HepG2 (cell line): ENCODE measurements around the gene LEMD2. TPM values are rescaled to one million over a fixed set of nuclear protein-coding genes. Genes with fewer than 3 reads are reported as not detected.

Experiments used
- ATAC-seq: fragments of 200-7000 bp; cut with Tn5 transposase; 3 replicates; pipeline ENCODE4 v1.9.1; 2020; ENCODE audit warnings: mild to moderate bottlenecking, moderate library complexity
- BruUV-seq: library from RNA; stranded (reverse); fragments of 400-500 nt; replicated peaks from 2 replicates; lab custom pipeline; 2021; lab: Mats Ljungman, UMichigan
- CTCF ChIA-PET: fragments of 300-600 bp; formaldehyde crosslinking; extraction: SDS; loops from one replicate; lab custom pipeline; 2021; ENCODE audit warnings: low total read pairs, inconsistent platforms, low intra/inter-chr PET ratio; lab: Yijun Ruan, JAX
- POLR2A ChIA-PET: fragments of 350-600 bp; sonication (Branson Sonifier 250); formaldehyde crosslinking; loops from one replicate; lab custom pipeline; 2020; ENCODE audit warnings: antibody characterized with exemption, inconsistent platforms; lab: Yijun Ruan, JAX
- DNase-seq: peaks from one replicate; pipeline ENCODE4 v3.0.0-alpha.2; 2015; ENCODE audit warnings: low spot score
- FAIRE-seq: peaks from 3 replicates; lab custom pipeline; 2011; peaks lifted over from hg19 to GRCh38; lab: Jason Lieb, UNC
- H2AFZ ChIP-seq: one replicate; pipeline ENCODE4 v1.6.1; 2011; ENCODE audit warnings: low read length, inconsistent platforms
- H3K27ac ChIP-seq: fragments of 300-600 bp; 3 replicates; pipeline ENCODE4 v1.8.0; 2011; ENCODE audit warnings: mixed run types, mild to moderate bottlenecking, mixed read lengths, low read length, inconsistent platforms; ENCODE audit not compliant: insufficient read depth; ENCODE audit errors: extremely low read length
- H3K27me3 ChIP-seq, 2 experiments: fragments of 200-600 bp in 1 of 2; 2 replicates in 1 of 2; 3 replicates in 1 of 2; pipeline versions ENCODE4 v1.6.0 to v1.8.0; 2011; ENCODE audit warnings: low read length in 2 of 2, mild to moderate bottlenecking in 2 of 2, moderate library complexity in 2 of 2, inconsistent platforms in 1 of 2; ENCODE audit not compliant: insufficient read depth in 2 of 2, control insufficient read depth in 1 of 2
- H3K36me3 ChIP-seq, 2 experiments: fragments of 200-600 bp in 1 of 2; replicated peaks in 1 of 2; 2 replicates in 1 of 2; 3 replicates in 1 of 2; pipeline versions ENCODE4 v1.5.1 to v1.8.0; 2011; ENCODE audit warnings: low read length in 2 of 2, inconsistent platforms in 1 of 2; ENCODE audit not compliant: insufficient read depth in 2 of 2, control insufficient read depth in 1 of 2
- H3K4me1 ChIP-seq: 2 replicates; pipeline ENCODE4 v1.5.1; 2012; ENCODE audit warnings: low read length, inconsistent platforms; ENCODE audit not compliant: insufficient read depth
- H3K4me2 ChIP-seq: 2 replicates; pipeline ENCODE4 v1.6.0; 2011; ENCODE audit warnings: low read depth, low read length, inconsistent platforms
- H3K4me3 ChIP-seq, 3 experiments: fragments of 200-600 bp in 1 of 3; sonication (generic), shearing (Covaris generic) in 1 of 3; replicated peaks in 1 of 3; 2 replicates each; pipeline ENCODE4 v1.5.1; 2011 to 2016; ENCODE audit warnings: low read length in 3 of 3, inconsistent platforms in 2 of 3, low read depth in 2 of 3, mild to moderate bottlenecking in 2 of 3, control low read depth in 1 of 3, mixed read lengths in 1 of 3; ENCODE audit not compliant: insufficient read depth in 1 of 3
- H3K79me2 ChIP-seq: one replicate; pipeline ENCODE4 v1.6.1; 2011; ENCODE audit warnings: low read length, inconsistent platforms; ENCODE audit not compliant: insufficient read depth
- H3K9ac ChIP-seq: 2 replicates; pipeline ENCODE4 v1.6.0; 2011; ENCODE audit warnings: mild to moderate bottlenecking, low read depth, low read length, inconsistent platforms; ENCODE audit not compliant: insufficient read depth
- H3K9me3 ChIP-seq: 2 replicates; pipeline ENCODE4 v1.5.1; 2012; ENCODE audit warnings: mild to moderate bottlenecking, low read length
- H4K20me1 ChIP-seq: 2 replicates; pipeline ENCODE4 v1.6.0; 2011; ENCODE audit warnings: inconsistent platforms, mild to moderate bottlenecking, low read length, moderate library complexity; ENCODE audit not compliant: insufficient read depth
- CBX5 ChIP-seq: sonication (generic); formaldehyde crosslinking; IDR thresholded peaks from 2 replicates; pipeline ENCODE4 v1.4.0; 2020; ENCODE audit warnings: missing genetic modification reagents, borderline replicate concordance
- CSRNP2 ChIP-seq: sonication (generic); formaldehyde crosslinking; conservative IDR thresholded peaks from 2 replicates; pipeline ENCODE4 v1.8.0; 2022; ENCODE audit warnings: low read depth, missing genetic modification reagents
- DNMT1 ChIP-seq: sonication (generic); formaldehyde crosslinking; IDR thresholded peaks from 2 replicates; pipeline ENCODE4 v1.5.1; 2020; ENCODE audit warnings: mild to moderate bottlenecking, missing genetic modification reagents
- EEA1 ChIP-seq: sonication (generic); formaldehyde crosslinking; IDR thresholded peaks from 2 replicates; pipeline ENCODE4 v1.5.1; 2020; ENCODE audit warnings: mild to moderate bottlenecking, missing genetic modification reagents, borderline replicate concordance
- ETV5 ChIP-seq: IDR thresholded peaks from 2 replicates; pipeline ENCODE4 v1.6.1; 2018; ENCODE audit warnings: missing biosample characterization, missing genetic modification reagents, inconsistent platforms, borderline replicate concordance
- NFIC ChIP-seq: IDR thresholded peaks from 2 replicates; pipeline ENCODE4 v1.6.1; 2012; ENCODE audit warnings: mild to moderate bottlenecking, low read length, inconsistent platforms
- SOX13 ChIP-seq, 3 experiments: fragments of 450-650 bp in 1 of 3; sonication (generic) in 1 of 3; formaldehyde crosslinking in 1 of 3; IDR thresholded peaks in 2 of 3; conservative IDR thresholded peaks in 1 of 3; 2 replicates each; pipeline versions ENCODE4 v1.5.0 to v1.6.1; 2016 to 2020; ENCODE audit warnings: antibody characterized with exemption in 1 of 3, mild to moderate bottlenecking in 1 of 3, missing compliant biosample characterization in 1 of 3, missing genetic modification reagents in 1 of 3, moderate library complexity in 1 of 3
- TRIM24 ChIP-seq: sonication (generic); formaldehyde crosslinking; IDR thresholded peaks from 2 replicates; pipeline ENCODE4 v1.8.0; 2022; ENCODE audit warnings: mild to moderate bottlenecking, missing genetic modification reagents
- ZNF234 ChIP-seq: sonication (generic); formaldehyde crosslinking; conservative IDR thresholded peaks from 2 replicates; pipeline ENCODE4 v1.5.1; 2020; ENCODE audit warnings: mild to moderate bottlenecking, missing genetic modification reagents
- ZNF510 ChIP-seq: sonication (generic); formaldehyde crosslinking; IDR thresholded peaks from 2 replicates; pipeline ENCODE4 v1.4.0; 2020; ENCODE audit warnings: low read depth, mild to moderate bottlenecking, missing genetic modification reagents
- ZNF713 ChIP-seq: sonication (generic); formaldehyde crosslinking; IDR thresholded peaks from 2 replicates; pipeline ENCODE4 v1.4.0; 2020; ENCODE audit warnings: mild to moderate bottlenecking, missing genetic modification reagents
- ZNF777 ChIP-seq: sonication (generic); formaldehyde crosslinking; IDR thresholded peaks from 2 replicates; pipeline ENCODE4 v1.4.0; 2020; ENCODE audit warnings: missing genetic modification reagents
- WGBS: methylation state at CpG from one replicate; pipeline ENCODE4 v1.1.6; 2017; ENCODE audit warnings: low lambda C conversion rate; 5-methylcytosine and 5-hydroxymethylcytosine counted together
- in situ Hi-C: cut with HindIII; loops from 2 replicates; pipeline ENCODE4 v1.10.0; 2017; ENCODE audit warnings: low pct_unique_long_range_greater_than_20kb; ENCODE audit not compliant: extremely low pct_ligation_motif_present
- intact Hi-C: fragments of 100-400 bp; cut with micrococcal nuclease; formaldehyde crosslinking; loops from one replicate; pipeline ENCODE4 v1.10.0; 2022; ENCODE audit not compliant: unreplicated experiment
- polyA plus RNA-seq, 8 experiments: library from polyadenylated mRNA; depleted of rRNA in 3 of 8; stranded (reverse) in 7 of 8; unstranded in 1 of 8; fragments of >200 nt; fragmentation: Illumina TruSeq in 4 of 8; extraction: Trizol in 4 of 8; gene quantifications; 2 replicates each; pipeline versions ENCODE4 v1.2.1 to v1.2.3, GENCODE V29; 2011 to 2016; ENCODE audit warnings: low read depth in 4 of 8, missing spikeins in 1 of 8, mixed read lengths in 1 of 8; ENCODE audit not compliant: insufficient read depth in 1 of 8
- total RNA-seq, 5 experiments: library from RNA; depleted of rRNA; stranded (reverse); fragments of >200 nt; fragmentation: Illumina TruSeq; extraction: Trizol; gene quantifications; 2 replicates each; pipeline ENCODE4 v1.2.3, GENCODE V29; 2016; ENCODE audit warnings: low read depth in 1 of 5

Gene LEMD2
- total and polyA plus RNA-seq, 2 of the 13 experiments (the other 11 are each of a cell fraction or from before 2014, with no cell fraction given) = 45.2 to 62.9 TPM

GRCh38 chr6:33802186-33802958 is 13.4 kb upstream of the LEMD2 start:
- FAIRE-seq = no peak
- CTCF ChIA-PET = no interaction called here

GRCh38 chr6:33801611-33802010 is 12.7 kb upstream of the LEMD2 start:
- Histone ChIP-seq H3K9me3 (no peaks in the 10 kb centered on the region), H3K4me2 (no peak overlapping the region), H4K20me1 (no peaks in the 10 kb centered on the region; the same call in 1 of the 2 replicates), H2AFZ (no peak overlapping the region), H3K4me3 (no peak overlapping the region), H3K36me3 (no peaks in the 10 kb centered on the region), H3K4me1 (no peaks in the 10 kb centered on the region), H3K9ac (no peak overlapping the region), H3K27me3 (peaks cover 8 to 83% of the 10 kb centered on the region in 2 experiments; a peak in 3 of 5 replicates), H3K79me2 (no peaks in the 10 kb centered on the region), H3K27ac (no peak overlapping the region)
- no peak for ATAC-seq
- CTCF ChIA-PET = no interaction called here
- FAIRE-seq = no peak
- in situ Hi-C loops (no loop called here), intact Hi-C loops (no loop called here)
- POLR2A ChIA-PET = no interaction called here
- DNase-seq = no peak
- 13% methylated on average over 5 of the region's 5 CpGs for WGBS
- no peak for TF ChIP-seq SOX13 (IDR thresholded peaks at IDR 0.05)
- TF ChIP-seq SOX13 (CRISPR knock-in tag; conservative IDR thresholded peaks at IDR 0.05 in 1 of 2, IDR thresholded peaks at IDR 0.05 in 1 of 2) = no peak
- TF ChIP-seq DNMT1 (CRISPR knock-in tag) = no peak
- no peak for TF ChIP-seq CBX5
- TF ChIP-seq EEA1 = no peak
- TF ChIP-seq ZNF234 (CRISPR knock-in tag) = no peak
- TF ChIP-seq ZNF713 (CRISPR knock-in tag) = no peak
- no TSS peak for BruUV-seq

More at GRCh38 chr6:33802186-33802958, 13.4 kb upstream of the LEMD2 start:
- intact Hi-C loops = no loop called here
- Histone ChIP-seq H3K4me1 (no peaks in the 10 kb centered on the region), H2AFZ (no peak overlapping the region), H3K36me3 (no peaks in the 10 kb centered on the region), H3K27me3 (peaks cover 10 to 83% of the 10 kb centered on the region in 2 experiments; a peak in 3 of 5 replicates), H3K4me3 (no peak overlapping the region), H3K9ac (no peak overlapping the region), H3K27ac (no peak overlapping the region), H3K9me3 (no peaks in the 10 kb centered on the region), H3K4me2 (no peak overlapping the region), H3K79me2 (no peaks in the 10 kb centered on the region), H4K20me1 (no peaks in the 10 kb centered on the region; the same call in 1 of the 2 replicates)
- no peak for TF ChIP-seq ZNF510
- no peak for TF ChIP-seq ZNF777 (CRISPR knock-in tag)
- no peak for TF ChIP-seq NFIC
- TF ChIP-seq CSRNP2 (CRISPR knock-in tag) = no peak
- TF ChIP-seq ETV5 (CRISPR knock-in tag) = no peak
- no peak for TF ChIP-seq TRIM24 (CRISPR knock-in tag)
- POLR2A ChIA-PET = no interaction called here
- WGBS = 41% methylated on average over 13 of the region's 14 CpGs
- in situ Hi-C loops = no loop called here
- no TSS peak for BruUV-seq
- DNase-seq = no peak
- ATAC-seq = no peak
